ENCODE measurements around the gene REEP3.

The REEP3 gene

GRCh38 chr10:63591600-63592379 is 70.6 kb downstream of the REEP3 start:
- DNase-seq: no peak

DNA sequence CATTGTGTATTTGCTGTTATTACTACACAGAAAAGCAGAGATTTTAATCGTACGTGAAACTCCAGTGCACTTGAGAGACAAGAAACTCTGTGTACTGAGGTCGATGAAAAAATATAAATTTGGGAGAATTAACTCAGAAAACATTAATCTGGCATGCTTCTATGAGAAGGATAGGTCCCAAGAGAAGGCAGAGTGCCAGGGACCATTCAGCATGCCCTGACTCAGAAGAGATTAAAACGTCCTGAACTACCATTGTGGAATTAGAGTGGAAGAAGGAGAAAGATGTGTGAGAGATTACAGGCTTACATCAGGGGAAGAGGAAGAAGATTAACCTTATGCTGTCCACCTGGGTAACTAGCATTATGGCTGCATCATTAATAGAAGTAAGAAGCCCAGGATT is 72.4 kb downstream of the REEP3 start:
- no peak for DNase-seq

GRCh38 chr10:63595072-63595471 is 73.9 kb downstream of the REEP3 start:
- DNase-seq: no peak

DNA sequence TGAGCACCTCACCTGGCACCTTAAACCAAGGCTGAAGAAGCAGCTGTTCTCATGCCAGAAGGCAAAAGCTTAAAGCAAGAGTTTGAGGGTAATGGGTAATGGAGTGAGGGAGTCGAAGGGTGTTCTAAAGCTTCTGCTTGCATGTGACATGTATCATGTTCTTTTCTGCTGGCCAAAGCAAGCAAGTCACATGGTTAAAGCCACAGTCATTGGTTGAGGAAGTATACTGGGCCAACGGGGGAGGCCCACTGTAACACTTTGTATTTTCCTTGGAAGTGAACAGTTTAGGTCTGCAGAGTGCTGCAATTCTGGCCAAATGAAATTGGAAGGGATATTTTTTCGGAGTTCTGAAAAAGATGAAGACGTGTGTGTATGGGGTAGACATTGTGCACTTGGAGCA is 75.7 kb downstream of the REEP3 start:
- DNase-seq: no peak

DNA sequence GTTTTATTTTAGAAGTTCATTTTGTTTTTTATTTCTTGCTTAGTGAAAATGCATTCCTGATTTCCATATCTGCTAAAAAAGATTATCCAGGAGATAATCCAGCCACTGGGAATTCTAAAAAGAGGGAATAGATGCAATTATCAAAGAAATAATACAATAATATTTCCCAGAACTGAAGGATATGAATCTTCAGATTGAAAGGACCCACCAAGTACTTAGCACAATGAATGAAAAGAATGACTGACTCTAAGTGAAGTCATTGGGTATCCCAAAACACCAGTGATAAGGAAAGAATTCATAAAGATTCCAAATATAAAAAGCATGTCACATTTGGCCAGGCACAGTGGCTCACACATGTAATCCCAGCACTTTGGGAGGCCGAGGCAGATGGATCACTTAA is 79.3 kb downstream of the REEP3 start:
- no peak for DNase-seq

GRCh38 chr10:63603709-63604445 is 82.7 kb downstream of the REEP3 start:
- DNase-seq: no peak

DNA sequence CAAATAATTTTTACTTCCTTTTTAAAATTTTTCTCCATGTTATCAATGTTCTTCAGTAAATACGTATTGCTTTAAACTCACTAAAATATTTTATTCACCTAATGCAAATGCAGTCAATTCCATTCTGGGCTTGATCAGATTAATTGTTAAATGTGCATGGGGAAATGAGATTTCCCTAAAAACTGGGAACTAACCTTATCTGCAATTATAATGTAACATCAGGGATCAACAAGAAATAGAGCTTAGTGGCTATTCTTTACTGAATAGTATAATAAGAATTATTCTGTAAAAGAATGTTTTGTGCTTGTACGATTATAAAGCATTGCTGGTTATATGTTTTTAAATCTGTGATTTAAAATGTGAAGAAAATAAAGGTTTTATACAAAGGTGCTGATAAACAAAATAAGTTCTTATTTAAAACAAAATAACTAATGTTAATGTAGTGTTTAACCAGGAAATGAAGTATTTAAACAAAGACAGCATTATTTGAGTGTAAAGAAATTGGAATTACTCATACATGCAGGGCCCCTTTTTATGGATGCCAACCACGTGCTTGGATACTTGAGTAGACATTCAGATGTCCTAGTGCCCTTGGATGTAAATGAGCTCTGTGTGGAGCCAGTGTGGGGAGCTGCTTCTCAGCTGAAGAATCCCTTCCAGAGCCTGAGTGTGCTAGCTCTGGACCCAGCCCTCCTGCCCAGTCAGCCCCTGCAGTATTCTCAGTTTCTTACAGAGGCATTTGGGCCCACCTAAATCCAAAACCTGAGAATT is 84.2 kb downstream of the REEP3 start:
- no peak for DNase-seq

DNA sequence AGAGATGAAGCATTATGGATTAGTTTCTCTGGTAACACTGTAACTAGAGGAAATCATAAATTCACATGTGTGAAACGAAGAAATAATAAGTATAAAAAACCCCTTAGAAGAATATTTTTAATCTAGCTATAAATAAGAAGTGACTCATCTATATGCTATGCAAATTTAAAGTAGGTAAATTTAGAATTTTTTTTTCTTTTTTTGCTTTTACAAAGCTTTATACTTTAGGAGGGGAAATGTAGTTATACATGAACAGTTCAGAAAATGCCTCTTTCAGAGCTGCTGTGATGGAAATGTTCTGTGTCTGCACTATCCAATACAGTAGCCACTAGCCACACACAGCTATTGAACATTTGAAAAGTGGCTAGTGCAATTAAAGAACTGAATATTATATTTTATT is 87.3 kb downstream of the REEP3 start:
- DNase-seq: no peak

DNA sequence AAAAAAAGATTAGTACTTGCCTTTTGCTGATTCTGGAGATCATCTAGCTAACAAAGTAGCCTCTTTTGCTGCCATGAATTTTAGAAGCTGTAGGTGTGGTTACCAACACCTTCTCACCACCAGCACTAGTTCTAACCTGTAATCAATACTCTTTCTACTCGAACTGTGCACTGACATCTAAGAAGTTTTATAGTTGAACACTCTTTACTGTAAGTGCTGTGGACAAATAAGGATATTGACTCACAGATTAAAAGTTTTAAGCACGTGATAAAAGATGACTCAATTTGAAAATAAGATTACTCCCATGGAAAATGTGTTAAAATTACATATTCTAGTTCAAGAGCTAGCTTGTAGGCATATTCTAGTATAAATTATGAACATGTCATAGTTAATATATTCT is 89.9 kb downstream of the REEP3 start:
- no peak for DNase-seq

DNA sequence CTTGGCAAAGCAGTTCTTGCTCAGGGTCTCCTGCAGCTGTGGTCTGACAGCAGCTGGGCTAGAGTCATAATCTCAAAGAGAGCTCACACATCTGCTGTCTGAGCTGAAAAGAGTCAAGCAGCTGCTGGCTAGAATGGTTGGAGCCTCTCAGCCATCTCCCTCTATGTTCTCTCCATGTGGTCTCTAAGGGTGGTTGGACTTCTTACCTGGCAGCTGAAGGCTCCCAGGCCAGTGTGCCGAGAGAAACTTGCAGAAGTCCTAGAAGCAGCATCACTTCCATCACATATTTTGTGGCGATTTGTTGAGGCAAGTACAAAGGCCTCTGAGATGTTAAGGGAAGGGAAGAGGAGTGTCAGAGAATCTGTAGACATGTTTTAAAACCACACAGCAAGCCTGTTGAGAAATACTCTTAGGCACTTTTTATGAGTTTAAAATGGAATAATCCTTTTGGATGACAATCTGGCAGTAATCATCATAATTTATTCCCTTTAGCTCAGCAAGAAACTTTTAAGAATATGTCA is 93.2 kb downstream of the REEP3 start:
- DNase-seq: no peak

DNA sequence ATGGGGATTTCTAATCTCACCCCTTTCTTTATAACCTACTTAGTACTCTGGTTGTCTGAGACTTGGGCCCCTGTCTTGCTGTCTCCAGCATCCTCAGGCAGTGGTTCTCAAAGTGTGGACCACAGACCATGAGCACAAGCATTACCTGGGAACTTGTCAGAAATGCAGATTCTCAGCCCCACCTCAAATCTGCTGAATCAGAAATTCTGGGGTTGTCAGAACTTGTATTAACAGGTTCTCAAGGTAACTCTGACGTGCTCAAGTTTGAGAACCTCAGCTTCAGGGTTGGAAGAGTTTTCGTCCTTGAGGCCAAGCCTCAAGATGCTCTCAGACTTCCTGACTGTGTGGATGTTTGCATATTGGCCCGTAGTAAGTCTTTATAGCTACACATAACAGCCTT is 97.4 kb downstream of the REEP3 start:
- DNase-seq: no peak

DNA sequence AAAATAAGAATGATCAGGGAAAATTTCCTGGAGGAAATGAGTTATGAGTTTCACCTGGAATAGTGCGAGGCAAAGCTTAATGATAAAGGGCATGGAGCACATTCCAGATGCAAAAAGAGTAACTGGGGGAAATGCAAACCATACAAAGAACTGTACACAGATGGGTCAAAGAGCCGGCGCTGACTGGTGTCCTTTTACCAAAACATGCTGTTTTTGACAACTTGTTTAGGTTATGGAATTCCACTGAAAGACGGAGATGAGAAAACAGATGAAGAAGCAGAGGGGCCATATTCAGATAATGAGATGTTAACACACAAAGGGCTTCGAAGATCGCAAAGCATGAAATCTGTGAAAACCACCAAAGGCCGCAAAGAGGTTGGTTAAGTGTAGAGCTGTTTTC is 98.2 kb downstream of the REEP3 start:
- DNase-seq: no peak

DNA sequence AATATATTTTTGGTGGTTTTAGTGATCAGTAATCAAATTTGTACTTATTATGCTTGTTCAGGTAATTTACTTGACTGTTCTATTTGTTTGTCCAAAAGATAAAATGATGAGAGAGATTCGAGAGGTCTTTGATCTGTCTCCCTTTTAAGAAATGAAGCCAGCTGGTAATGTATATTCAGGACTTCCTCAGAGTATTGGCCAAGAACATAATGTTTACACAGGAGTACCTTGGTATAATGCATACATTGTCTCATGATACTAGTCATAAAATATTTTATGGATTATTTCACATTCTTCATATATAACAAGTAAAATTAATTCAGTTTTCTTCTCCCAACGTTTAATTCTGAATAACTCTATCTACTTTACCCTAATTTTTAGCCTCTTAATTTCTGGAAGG is 100.9 kb downstream of the REEP3 start:
- no peak for DNase-seq

GRCh38 chr10:63624701-63625100 is 103.5 kb downstream of the REEP3 start:
- DNase-seq: no peak

DNA sequence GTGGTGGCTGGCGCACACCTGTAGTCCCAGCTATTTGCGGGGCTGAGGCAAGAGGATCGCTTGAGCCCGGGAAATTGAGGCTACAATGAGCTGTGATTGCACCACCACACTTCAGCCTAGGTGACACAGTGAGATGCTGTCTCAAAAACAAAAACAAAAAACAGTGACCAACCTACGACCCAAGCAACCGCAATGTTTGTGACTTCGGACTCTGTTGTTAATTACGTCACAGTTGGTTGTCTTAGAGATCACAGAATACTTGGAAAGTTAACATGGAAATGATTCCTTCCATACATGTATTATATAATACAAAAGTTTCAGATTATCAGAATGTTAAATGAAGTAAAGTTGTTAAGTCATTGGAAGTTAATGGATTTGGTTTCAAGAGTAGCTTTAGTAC is 106.2 kb downstream of the REEP3 start:
- no peak for DNase-seq

DNA sequence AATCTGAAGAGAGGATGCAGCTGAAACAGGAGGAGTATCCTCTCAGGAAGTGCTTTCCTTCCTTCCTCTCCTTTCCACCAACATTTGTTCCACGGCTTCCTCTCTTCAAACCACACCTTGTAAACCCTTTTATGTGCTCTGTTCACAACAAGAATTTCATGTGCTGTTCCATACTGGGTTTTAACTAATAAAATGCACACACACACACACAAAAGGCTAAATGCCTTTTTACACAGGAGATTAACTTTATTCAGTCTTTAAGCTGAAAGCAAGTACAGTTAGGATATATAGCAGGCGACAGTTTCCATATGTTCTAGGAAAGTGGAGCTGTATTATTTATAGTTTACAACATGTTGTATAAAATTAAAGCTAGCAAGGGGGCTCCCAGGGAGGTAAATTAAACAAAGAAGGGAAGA is 106.7 kb downstream of the REEP3 start:
- no peak for DNase-seq

DNA sequence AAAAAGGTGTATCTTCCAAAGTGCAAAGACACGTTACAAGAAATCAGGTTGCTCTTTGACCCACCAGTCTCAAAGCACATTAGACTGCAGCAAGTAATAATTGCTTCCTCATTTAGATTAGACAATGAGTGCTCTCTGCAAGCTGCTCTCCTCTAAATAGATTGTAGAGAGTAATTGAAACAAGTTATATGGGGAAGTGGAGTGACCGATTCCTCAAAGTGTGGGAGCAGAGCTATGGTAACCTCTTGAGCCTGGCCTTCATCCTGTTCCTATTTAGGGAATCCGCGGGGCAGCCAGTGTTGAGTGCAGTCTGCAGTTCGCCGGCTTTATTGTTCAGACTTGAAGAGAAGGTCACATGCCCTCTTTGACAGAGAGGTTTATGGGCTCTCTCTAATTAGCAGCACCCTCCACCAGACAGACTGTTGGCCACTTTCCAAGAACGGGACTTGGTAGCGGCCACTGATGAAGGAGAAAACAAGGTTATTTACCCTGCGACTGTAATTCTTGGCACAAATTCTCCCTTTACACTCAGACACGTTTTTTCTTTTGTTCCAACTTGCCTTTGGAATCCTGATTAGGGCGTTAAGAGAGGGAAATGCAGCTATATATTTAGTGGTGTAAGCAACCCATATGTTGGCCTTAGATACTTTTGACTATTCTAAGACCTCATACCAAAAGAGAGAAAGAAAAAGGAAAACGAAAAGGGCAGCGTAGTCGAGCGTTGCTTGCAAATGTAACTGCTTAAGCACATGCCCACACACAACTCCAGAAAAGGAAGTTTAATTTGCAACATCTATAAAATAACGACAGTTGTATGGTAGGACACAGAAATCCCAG is 107.5 kb downstream of the REEP3 start:
- DNase-seq: peak; percentile 10

GRCh38 chr10:63629363-63630084 is 108.3 kb downstream of the REEP3 start:
- DNase-seq: peak; percentile 76

GRCh38 chr10:63630085-63630930 is 109.1 kb downstream of the REEP3 start:
- peak; percentile 80 for DNase-seq

GRCh38 chr10:63630931-63631680 is 109.9 kb downstream of the REEP3 start:
- no peak for DNase-seq
